Measurements from ENCODE around the gene PI4KB. TPM values are rescaled to one million over a fixed set of nuclear protein-coding genes. Genes with fewer than 3 reads are reported as not detected.

The PI4KB gene
- total and polyA plus RNA-seq, 2 of the 13 experiments (the other 11 are each of a cell fraction or from before 2014, with no cell fraction given): 19.5 to 29.3 TPM

DNA sequence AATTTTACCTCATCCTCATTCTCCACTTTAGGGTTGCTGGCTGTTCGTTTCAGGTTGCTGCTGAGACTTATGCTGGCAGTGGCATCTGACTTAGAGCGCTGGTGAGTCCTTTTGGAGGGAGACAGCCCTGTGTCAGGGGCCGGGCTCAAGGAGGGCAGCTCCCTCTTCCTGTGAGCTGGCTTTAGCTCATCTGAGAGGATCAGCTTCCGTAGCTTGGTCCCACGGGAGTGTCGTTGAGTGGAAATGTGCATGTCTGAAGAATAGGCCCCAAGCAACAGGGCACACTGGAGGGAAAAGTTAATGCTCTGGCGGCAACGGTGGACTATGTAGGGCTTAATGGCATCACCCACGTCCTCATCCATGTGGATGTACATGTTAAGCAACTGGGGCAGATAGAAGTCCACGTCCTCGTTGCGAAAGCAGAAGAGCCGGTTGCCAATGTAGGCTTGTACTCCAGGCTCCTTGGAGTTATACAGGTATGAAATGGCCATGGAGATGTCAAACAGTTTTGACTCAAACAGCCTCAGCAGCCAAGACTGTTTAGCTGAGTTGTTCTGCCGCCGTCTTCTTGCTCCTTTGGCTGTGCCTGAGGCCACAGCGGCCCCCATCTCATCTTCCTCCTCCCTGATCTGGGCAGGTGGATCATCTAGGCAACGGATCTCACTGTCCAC is 11.5 kb downstream of the PI4KB start (continued):
- no peak for TF ChIP-seq SNAPC2 (CRISPR knock-in tag; IDR thresholded peaks at IDR 0.05)
- TF ChIP-seq, protein P1, sequence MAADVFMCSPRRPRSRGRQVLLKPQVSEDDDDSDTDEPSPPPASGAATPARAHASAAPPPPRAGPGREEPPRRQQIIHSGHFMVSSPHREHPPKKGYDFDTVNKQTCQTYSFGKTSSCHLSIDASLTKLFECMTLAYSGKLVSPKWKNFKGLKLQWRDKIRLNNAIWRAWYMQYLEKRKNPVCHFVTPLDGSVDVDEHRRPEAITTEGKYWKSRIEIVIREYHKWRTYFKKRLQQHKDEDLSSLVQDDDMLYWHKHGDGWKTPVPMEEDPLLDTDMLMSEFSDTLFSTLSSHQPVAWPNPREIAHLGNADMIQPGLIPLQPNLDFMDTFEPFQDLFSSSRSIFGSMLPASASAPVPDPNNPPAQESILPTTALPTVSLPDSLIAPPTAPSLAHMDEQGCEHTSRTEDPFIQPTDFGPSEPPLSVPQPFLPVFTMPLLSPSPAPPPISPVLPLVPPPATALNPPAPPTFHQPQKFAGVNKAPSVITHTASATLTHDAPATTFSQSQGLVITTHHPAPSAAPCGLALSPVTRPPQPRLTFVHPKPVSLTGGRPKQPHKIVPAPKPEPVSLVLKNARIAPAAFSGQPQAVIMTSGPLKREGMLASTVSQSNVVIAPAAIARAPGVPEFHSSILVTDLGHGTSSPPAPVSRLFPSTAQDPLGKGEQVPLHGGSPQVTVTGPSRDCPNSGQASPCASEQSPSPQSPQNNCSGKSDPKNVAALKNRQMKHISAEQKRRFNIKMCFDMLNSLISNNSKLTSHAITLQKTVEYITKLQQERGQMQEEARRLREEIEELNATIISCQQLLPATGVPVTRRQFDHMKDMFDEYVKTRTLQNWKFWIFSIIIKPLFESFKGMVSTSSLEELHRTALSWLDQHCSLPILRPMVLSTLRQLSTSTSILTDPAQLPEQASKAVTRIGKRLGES (CRISPR knock-in tag; IDR thresholded peaks at IDR 0.05; ENCODE audit: borderline replicate concordance): no peak
- no peak for TF ChIP-seq ZNF768 (CRISPR knock-in tag; IDR thresholded peaks at IDR 0.05)
- TF ChIP-seq, protein P2, sequence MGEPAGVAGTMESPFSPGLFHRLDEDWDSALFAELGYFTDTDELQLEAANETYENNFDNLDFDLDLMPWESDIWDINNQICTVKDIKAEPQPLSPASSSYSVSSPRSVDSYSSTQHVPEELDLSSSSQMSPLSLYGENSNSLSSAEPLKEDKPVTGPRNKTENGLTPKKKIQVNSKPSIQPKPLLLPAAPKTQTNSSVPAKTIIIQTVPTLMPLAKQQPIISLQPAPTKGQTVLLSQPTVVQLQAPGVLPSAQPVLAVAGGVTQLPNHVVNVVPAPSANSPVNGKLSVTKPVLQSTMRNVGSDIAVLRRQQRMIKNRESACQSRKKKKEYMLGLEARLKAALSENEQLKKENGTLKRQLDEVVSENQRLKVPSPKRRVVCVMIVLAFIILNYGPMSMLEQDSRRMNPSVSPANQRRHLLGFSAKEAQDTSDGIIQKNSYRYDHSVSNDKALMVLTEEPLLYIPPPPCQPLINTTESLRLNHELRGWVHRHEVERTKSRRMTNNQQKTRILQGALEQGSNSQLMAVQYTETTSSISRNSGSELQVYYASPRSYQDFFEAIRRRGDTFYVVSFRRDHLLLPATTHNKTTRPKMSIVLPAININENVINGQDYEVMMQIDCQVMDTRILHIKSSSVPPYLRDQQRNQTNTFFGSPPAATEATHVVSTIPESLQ (CRISPR knock-in tag; conservative IDR thresholded peaks at IDR 0.05): no peak
- TF ChIP-seq, protein P3, sequence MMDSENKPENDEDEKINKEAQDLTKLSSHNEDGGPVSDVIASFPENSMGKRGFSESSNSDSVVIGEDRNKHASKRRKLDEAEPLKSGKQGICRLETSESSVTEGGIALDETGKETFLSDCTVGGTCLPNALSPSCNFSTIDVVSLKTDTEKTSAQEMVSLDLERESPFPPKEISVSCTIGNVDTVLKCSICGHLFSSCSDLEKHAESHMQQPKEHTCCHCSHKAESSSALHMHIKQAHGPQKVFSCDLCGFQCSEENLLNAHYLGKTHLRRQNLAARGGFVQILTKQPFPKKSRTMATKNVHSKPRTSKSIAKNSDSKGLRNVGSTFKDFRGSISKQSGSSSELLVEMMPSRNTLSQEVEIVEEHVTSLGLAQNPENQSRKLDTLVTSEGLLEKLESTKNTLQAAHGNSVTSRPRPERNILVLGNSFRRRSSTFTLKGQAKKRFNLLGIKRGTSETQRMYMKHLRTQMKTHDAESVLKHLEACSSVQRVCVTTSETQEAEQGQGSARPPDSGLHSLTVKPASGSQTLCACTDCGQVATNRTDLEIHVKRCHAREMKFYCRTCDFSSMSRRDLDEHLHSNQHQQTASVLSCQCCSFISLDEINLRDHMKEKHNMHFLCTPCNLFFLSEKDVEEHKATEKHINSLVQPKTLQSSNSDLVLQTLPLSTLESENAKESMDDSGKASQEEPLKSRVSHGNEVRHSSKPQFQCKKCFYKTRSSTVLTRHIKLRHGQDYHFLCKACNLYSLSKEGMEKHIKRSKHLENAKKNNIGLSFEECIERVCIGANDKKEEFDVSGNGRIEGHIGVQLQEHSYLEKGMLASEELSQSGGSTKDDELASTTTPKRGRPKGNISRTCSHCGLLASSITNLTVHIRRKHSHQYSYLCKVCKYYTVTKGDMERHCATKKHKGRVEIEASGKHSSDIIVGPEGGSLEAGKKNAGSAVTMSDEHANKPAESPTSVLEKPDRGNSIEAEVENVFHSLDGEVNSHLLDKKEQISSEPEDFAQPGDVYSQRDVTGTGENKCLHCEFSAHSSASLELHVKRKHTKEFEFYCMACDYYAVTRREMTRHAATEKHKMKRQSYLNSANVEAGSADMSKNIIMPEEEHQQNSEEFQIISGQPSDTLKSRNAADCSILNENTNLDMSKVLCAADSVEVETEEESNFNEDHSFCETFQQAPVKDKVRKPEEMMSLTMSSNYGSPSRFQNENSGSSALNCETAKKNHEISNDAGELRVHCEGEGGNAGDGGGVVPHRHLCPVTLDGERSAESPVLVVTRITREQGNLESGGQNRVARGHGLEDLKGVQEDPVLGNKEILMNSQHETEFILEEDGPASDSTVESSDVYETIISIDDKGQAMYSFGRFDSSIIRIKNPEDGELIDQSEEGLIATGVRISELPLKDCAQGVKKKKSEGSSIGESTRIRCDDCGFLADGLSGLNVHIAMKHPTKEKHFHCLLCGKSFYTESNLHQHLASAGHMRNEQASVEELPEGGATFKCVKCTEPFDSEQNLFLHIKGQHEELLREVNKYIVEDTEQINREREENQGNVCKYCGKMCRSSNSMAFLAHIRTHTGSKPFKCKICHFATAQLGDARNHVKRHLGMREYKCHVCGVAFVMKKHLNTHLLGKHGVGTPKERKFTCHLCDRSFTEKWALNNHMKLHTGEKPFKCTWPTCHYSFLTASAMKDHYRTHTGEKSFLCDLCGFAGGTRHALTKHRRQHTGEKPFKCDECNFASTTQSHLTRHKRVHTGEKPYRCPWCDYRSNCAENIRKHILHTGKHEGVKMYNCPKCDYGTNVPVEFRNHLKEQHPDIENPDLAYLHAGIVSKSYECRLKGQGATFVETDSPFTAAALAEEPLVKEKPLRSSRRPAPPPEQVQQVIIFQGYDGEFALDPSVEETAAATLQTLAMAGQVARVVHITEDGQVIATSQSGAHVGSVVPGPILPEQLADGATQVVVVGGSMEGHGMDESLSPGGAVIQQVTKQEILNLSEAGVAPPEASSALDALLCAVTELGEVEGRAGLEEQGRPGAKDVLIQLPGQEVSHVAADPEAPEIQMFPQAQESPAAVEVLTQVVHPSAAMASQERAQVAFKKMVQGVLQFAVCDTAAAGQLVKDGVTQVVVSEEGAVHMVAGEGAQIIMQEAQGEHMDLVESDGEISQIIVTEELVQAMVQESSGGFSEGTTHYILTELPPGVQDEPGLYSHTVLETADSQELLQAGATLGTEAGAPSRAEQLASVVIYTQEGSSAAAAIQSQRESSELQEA (CRISPR knock-in tag; IDR thresholded peaks at IDR 0.05; ENCODE audit: not compliant biosample characterization): no peak

Measured in HepG2 (cell line).